ENCODE measurements around the gene RRP8.

RRP8 gene

GRCh38 chr11:6642957-6643356, 39.5 kb upstream of the RRP8 start:
- H3K4me1 ChIP-seq (ENCODE audit: control insufficient read depth, insufficient read depth, low read length): peaks cover 48% of the 10 kb centered on the region
- H3K36me3 ChIP-seq (ENCODE audit: control insufficient read depth in 2 of 2, insufficient read depth in 2 of 2, low read length in 2 of 2): peaks cover 18 to 19% of the 10 kb centered on the region in 2 donors
- no peak overlapping the region for H3K9ac ChIP-seq (ENCODE audit: low read length in 2 of 2)

GRCh38 chr11:6640985-6641701, 37.7 kb upstream of the RRP8 start:
- no peak overlapping the region for H3K27ac ChIP-seq (ENCODE audit: low read length)

More at GRCh38 chr11:6642957-6643356, 39.5 kb upstream of the RRP8 start:
- Histone ChIP-seq H3K27me3 (ENCODE audit: control insufficient read depth in 1 of 2, insufficient read depth in 2 of 2, low read length in 2 of 2) (no peaks in the 10 kb centered on the region), H3K4me3 (ENCODE audit: low read length in 2 of 2) (no peak overlapping the region), H3K9me3 (ENCODE audit: control insufficient read depth in 2 of 2, low read length in 2 of 2) (no peaks in the 10 kb centered on the region), H3K27ac (ENCODE audit: low read length) (no peak overlapping the region)

GRCh38 chr11:6640036-6640984, 36.9 kb upstream of the RRP8 start:
- H3K27me3 ChIP-seq (ENCODE audit: control insufficient read depth in 1 of 2, insufficient read depth in 2 of 2, low read length in 2 of 2): no peaks in the 10 kb centered on the region
- no peaks in the 10 kb centered on the region for H3K9me3 ChIP-seq (ENCODE audit: control insufficient read depth in 2 of 2, low read length in 2 of 2)
- H3K4me1 ChIP-seq (ENCODE audit: control insufficient read depth, insufficient read depth, low read length): peaks cover 43% of the 10 kb centered on the region

More at GRCh38 chr11:6640985-6641701, 37.7 kb upstream of the RRP8 start:
- H3K36me3 ChIP-seq (ENCODE audit: control insufficient read depth in 2 of 2, insufficient read depth in 2 of 2, low read length in 2 of 2): peaks cover 18 to 19% of the 10 kb centered on the region in 2 donors
- H3K4me3 ChIP-seq (ENCODE audit: low read length in 2 of 2): no peak overlapping the region
- no peaks in the 10 kb centered on the region for H3K9me3 ChIP-seq (ENCODE audit: control insufficient read depth in 2 of 2, low read length in 2 of 2)
- H3K9ac ChIP-seq (ENCODE audit: low read length in 2 of 2): no peak overlapping the region
- H3K4me1 ChIP-seq (ENCODE audit: control insufficient read depth, insufficient read depth, low read length): peaks cover 42% of the 10 kb centered on the region
- no peaks in the 10 kb centered on the region for H3K27me3 ChIP-seq (ENCODE audit: control insufficient read depth in 1 of 2, insufficient read depth in 2 of 2, low read length in 2 of 2)

GRCh38 chr11:6638429-6638828, 35.0 kb upstream of the RRP8 start:
- Histone ChIP-seq H3K27ac (ENCODE audit: low read length) (peak overlapping the region; percentile 62), H3K4me3 (ENCODE audit: low read length in 2 of 2) (peak overlapping the region in 1 of 2 donors; percentile 44), H3K9ac (ENCODE audit: low read length in 2 of 2) (no peak overlapping the region), H3K36me3 (ENCODE audit: control insufficient read depth in 2 of 2, insufficient read depth in 2 of 2, low read length in 2 of 2) (peaks cover 19% of the 10 kb centered on the region in 2 donors), H3K4me1 (ENCODE audit: control insufficient read depth, insufficient read depth, low read length) (peaks cover 48% of the 10 kb centered on the region), H3K9me3 (ENCODE audit: control insufficient read depth in 2 of 2, low read length in 2 of 2) (no peaks in the 10 kb centered on the region), H3K27me3 (ENCODE audit: control insufficient read depth in 1 of 2, insufficient read depth in 2 of 2, low read length in 2 of 2) (no peaks in the 10 kb centered on the region)

More at GRCh38 chr11:6640036-6640984, 36.9 kb upstream of the RRP8 start:
- Histone ChIP-seq H3K27ac (ENCODE audit: low read length) (no peak overlapping the region), H3K9ac (ENCODE audit: low read length in 2 of 2) (no peak overlapping the region), H3K4me3 (ENCODE audit: low read length in 2 of 2) (no peak overlapping the region), H3K36me3 (ENCODE audit: control insufficient read depth in 2 of 2, insufficient read depth in 2 of 2, low read length in 2 of 2) (peaks cover 18 to 19% of the 10 kb centered on the region in 2 donors)

GRCh38 chr11:6637871-6638270, 34.5 kb upstream of the RRP8 start:
- Histone ChIP-seq H3K27me3 (ENCODE audit: control insufficient read depth in 1 of 2, insufficient read depth in 2 of 2, low read length in 2 of 2) (no peaks in the 10 kb centered on the region), H3K9me3 (ENCODE audit: control insufficient read depth in 2 of 2, low read length in 2 of 2) (no peaks in the 10 kb centered on the region), H3K4me1 (ENCODE audit: control insufficient read depth, insufficient read depth, low read length) (peaks cover 52% of the 10 kb centered on the region), H3K36me3 (ENCODE audit: control insufficient read depth in 2 of 2, insufficient read depth in 2 of 2, low read length in 2 of 2) (peaks cover 22 to 24% of the 10 kb centered on the region in 2 donors), H3K4me3 (ENCODE audit: low read length in 2 of 2) (no peak overlapping the region), H3K27ac (ENCODE audit: low read length) (peak overlapping the region; percentile 62), H3K9ac (ENCODE audit: low read length in 2 of 2) (no peak overlapping the region)

GRCh38 chr11:6636480-6636879, 33.1 kb upstream of the RRP8 start:
- H3K27ac ChIP-seq (ENCODE audit: low read length): peak overlapping the region; percentile 62
- peaks cover 36% of the 10 kb centered on the region in 2 donors for H3K36me3 ChIP-seq (ENCODE audit: control insufficient read depth in 2 of 2, insufficient read depth in 2 of 2, low read length in 2 of 2)
- no peaks in the 10 kb centered on the region for H3K27me3 ChIP-seq (ENCODE audit: control insufficient read depth in 1 of 2, insufficient read depth in 2 of 2, low read length in 2 of 2)
- H3K4me1 ChIP-seq (ENCODE audit: control insufficient read depth, insufficient read depth, low read length): peaks cover 48% of the 10 kb centered on the region
- no peak overlapping the region for H3K9ac ChIP-seq (ENCODE audit: low read length in 2 of 2)
- H3K4me3 ChIP-seq (ENCODE audit: low read length in 2 of 2): no peak overlapping the region
- no peaks in the 10 kb centered on the region for H3K9me3 ChIP-seq (ENCODE audit: control insufficient read depth in 2 of 2, low read length in 2 of 2)

GRCh38 chr11:6635082-6635932, 31.9 kb upstream of the RRP8 start:
- Histone ChIP-seq H3K4me3 (ENCODE audit: low read length in 2 of 2) (peak overlapping the region in 1 of 2 donors; percentile 35), H3K27ac (ENCODE audit: low read length) (peak overlapping the region; percentile 58), H3K9me3 (ENCODE audit: control insufficient read depth in 2 of 2, low read length in 2 of 2) (no peaks in the 10 kb centered on the region), H3K27me3 (ENCODE audit: control insufficient read depth in 1 of 2, insufficient read depth in 2 of 2, low read length in 2 of 2) (no peaks in the 10 kb centered on the region), H3K36me3 (ENCODE audit: control insufficient read depth in 2 of 2, insufficient read depth in 2 of 2, low read length in 2 of 2) (peaks cover 34 to 35% of the 10 kb centered on the region in 2 donors), H3K4me1 (ENCODE audit: control insufficient read depth, insufficient read depth, low read length) (peaks cover 46% of the 10 kb centered on the region), H3K9ac (ENCODE audit: low read length in 2 of 2) (peak overlapping the region; percentile 1 to 4)

GRCh38 chr11:6634534-6634933, 31.1 kb upstream of the RRP8 start:
- no peaks in the 10 kb centered on the region for H3K9me3 ChIP-seq (ENCODE audit: control insufficient read depth in 2 of 2, low read length in 2 of 2)
- H3K9ac ChIP-seq (ENCODE audit: low read length in 2 of 2): peak overlapping the region in 1 of 2 donors; percentile 4
- peaks cover 31 to 32% of the 10 kb centered on the region in 2 donors for H3K36me3 ChIP-seq (ENCODE audit: control insufficient read depth in 2 of 2, insufficient read depth in 2 of 2, low read length in 2 of 2)
- no peak overlapping the region for H3K4me3 ChIP-seq (ENCODE audit: low read length in 2 of 2)
- H3K27ac ChIP-seq (ENCODE audit: low read length): peak overlapping the region; percentile 58
- H3K27me3 ChIP-seq (ENCODE audit: control insufficient read depth in 1 of 2, insufficient read depth in 2 of 2, low read length in 2 of 2): no peaks in the 10 kb centered on the region
- peaks cover 44% of the 10 kb centered on the region for H3K4me1 ChIP-seq (ENCODE audit: control insufficient read depth, insufficient read depth, low read length)

GRCh38 chr11:6633422-6634408, 30.3 kb upstream of the RRP8 start:
- Histone ChIP-seq H3K4me1 (ENCODE audit: control insufficient read depth, insufficient read depth, low read length) (peaks cover 36% of the 10 kb centered on the region), H3K36me3 (ENCODE audit: control insufficient read depth in 2 of 2, insufficient read depth in 2 of 2, low read length in 2 of 2) (peaks cover 35 to 38% of the 10 kb centered on the region in 2 donors)

More at GRCh38 chr11:6633422-6634408, 30.3 kb upstream of the RRP8 start:
- Histone ChIP-seq H3K27me3 (ENCODE audit: control insufficient read depth in 1 of 2, insufficient read depth in 2 of 2, low read length in 2 of 2) (no peaks in the 10 kb centered on the region), H3K9me3 (ENCODE audit: control insufficient read depth in 2 of 2, low read length in 2 of 2) (no peaks in the 10 kb centered on the region), H3K27ac (ENCODE audit: low read length) (no peak overlapping the region), H3K9ac (ENCODE audit: low read length in 2 of 2) (peak overlapping the region in 1 of 2 donors; percentile 13), H3K4me3 (ENCODE audit: low read length in 2 of 2) (no peak overlapping the region)
